Endothelial cell of umbilical vein (primary cell): ENCODE measurements around the gene PCLO. TPM values are rescaled to one million over a fixed set of nuclear protein-coding genes. Genes with fewer than 3 reads are reported as not detected.

Experiments used
- BruUV-seq: library from RNA; stranded (reverse); fragments of 400-500 nt; replicated peaks from 2 replicates; lab custom pipeline; 2021; lab: Mats Ljungman, UMichigan
- CTCF ChIA-PET: fragments of 300-600, 350-600 bp; sonication (Branson Sonifier 250); formaldehyde crosslinking; loops from one replicate; lab custom pipeline; 2021; ENCODE audit warnings: antibody characterized with exemption, inconsistent platforms; lab: Charles Lee
- POLR2A ChIA-PET: fragments of 300-600, 350-600 bp; sonication (Branson Sonifier 250); formaldehyde crosslinking; loops from one replicate; lab custom pipeline; 2021; ENCODE audit warnings: antibody characterized with exemption, inconsistent platforms; lab: Charles Lee
- DNase-seq: peaks from one replicate; pipeline ENCODE4 v3.0.0-alpha.2; 2011; ENCODE audit warnings: low read depth, low spot score
- FAIRE-seq: peaks from 2 replicates; lab custom pipeline; 2011; peaks lifted over from hg19 to GRCh38; lab: Jason Lieb, UNC
- H2AFZ ChIP-seq: 2 replicates; pipeline ENCODE4 v1.6.0; 2012; ENCODE audit warnings: low read depth, low read length, control low read depth, inconsistent platforms
- H3K27ac ChIP-seq: 2 replicates; pipeline ENCODE4 v1.5.1; 2011; ENCODE audit warnings: low read depth, mild to moderate bottlenecking, control low read depth, low read length, moderate library complexity; ENCODE audit not compliant: insufficient read depth
- H3K27me3 ChIP-seq, 2 experiments: 2 replicates each; pipeline versions ENCODE4 v1.6.0 to v1.6.1; 2011; ENCODE audit warnings: low read length in 2 of 2, mixed read lengths in 1 of 2; ENCODE audit not compliant: control insufficient read depth in 2 of 2, insufficient read depth in 2 of 2
- H3K36me3 ChIP-seq, 2 experiments: 2 replicates in 1 of 2; 3 replicates in 1 of 2; pipeline ENCODE4 v1.5.1; 2011; ENCODE audit warnings: low read length in 2 of 2, mild to moderate bottlenecking in 1 of 2, moderate library complexity in 1 of 2; ENCODE audit not compliant: control insufficient read depth in 2 of 2, insufficient read depth in 2 of 2; ENCODE audit errors: extremely low read depth in 1 of 2
- H3K4me1 ChIP-seq: 3 replicates; pipeline ENCODE4 v1.5.1; 2011; ENCODE audit warnings: mild to moderate bottlenecking, low read length; ENCODE audit not compliant: control insufficient read depth, insufficient read depth; ENCODE audit errors: extremely low read depth
- H3K4me2 ChIP-seq: 2 replicates; pipeline ENCODE4 v1.6.1; 2011; ENCODE audit warnings: low read length, control low read depth, mixed read lengths; ENCODE audit not compliant: insufficient read depth
- H3K4me3 ChIP-seq, 3 experiments: fragments of 200-600 bp in 1 of 3; sonication (generic), shearing (Covaris generic) in 1 of 3; replicated peaks in 1 of 3; 2 replicates each; pipeline ENCODE4 v1.5.1; 2011 to 2016; ENCODE audit warnings: control low read depth in 3 of 3, low read length in 3 of 3, mild to moderate bottlenecking in 2 of 3, inconsistent platforms in 1 of 3, low read depth in 1 of 3, moderate library complexity in 1 of 3; ENCODE audit not compliant: insufficient read depth in 1 of 3
- H3K79me2 ChIP-seq: 2 replicates; pipeline ENCODE4 v1.6.0; 2012; ENCODE audit warnings: low read length, inconsistent platforms; ENCODE audit not compliant: control insufficient read depth, insufficient read depth
- H3K9ac ChIP-seq: replicated peaks from 2 replicates; pipeline ENCODE3; 2011; ENCODE audit warnings: low read length, control low read depth; ENCODE audit not compliant: insufficient read depth; ENCODE audit errors: extremely low read depth
- H3K9me1 ChIP-seq: replicated peaks from 3 replicates; pipeline ENCODE4 v1.6.0; 2011; ENCODE audit warnings: mild to moderate bottlenecking, low read length; ENCODE audit not compliant: control insufficient read depth, insufficient read depth; ENCODE audit errors: extremely low read depth
- H3K9me3 ChIP-seq: replicated peaks from 2 replicates; pipeline ENCODE4 v1.5.1; 2012; ENCODE audit warnings: low read length, inconsistent platforms; ENCODE audit not compliant: control insufficient read depth, insufficient read depth
- H4K20me1 ChIP-seq: replicated peaks from 2 replicates; pipeline ENCODE3; 2011; ENCODE audit warnings: mild to moderate bottlenecking, low read length; ENCODE audit not compliant: control insufficient read depth, insufficient read depth; ENCODE audit errors: extremely low read depth
- EZH2 ChIP-seq: IDR thresholded peaks from 2 replicates; pipeline ENCODE4 v1.6.1; 2012; ENCODE audit warnings: borderline replicate concordance, low read depth, mild to moderate bottlenecking, moderate library complexity, low read length, inconsistent platforms; ENCODE audit not compliant: severe bottlenecking
- FOS ChIP-seq: IDR thresholded peaks from 2 replicates; pipeline ENCODE4 v1.6.1; 2011; ENCODE audit warnings: mild to moderate bottlenecking, low read length, moderate library complexity, borderline replicate concordance; ENCODE audit not compliant: insufficient read depth
- GATA2 ChIP-seq: IDR thresholded peaks from 2 replicates; pipeline ENCODE4 v1.7.0; 2011; ENCODE audit warnings: low read depth, mild to moderate bottlenecking, moderate library complexity, mixed read lengths, low read length; ENCODE audit not compliant: insufficient read length, insufficient read depth
- JUN ChIP-seq: IDR thresholded peaks from 2 replicates; pipeline ENCODE4 v1.6.1; 2011; ENCODE audit warnings: borderline replicate concordance, low read depth; ENCODE audit not compliant: insufficient read length, insufficient read depth
- MYC ChIP-seq: IDR thresholded peaks from one replicate; pipeline ENCODE4 v1.6.1; 2011; ENCODE audit warnings: mild to moderate bottlenecking, low read depth, low read length
- POLR2A ChIP-seq: IDR thresholded peaks from 2 replicates; pipeline ENCODE4 v1.6.1; 2012; ENCODE audit warnings: low read depth, mild to moderate bottlenecking, control low read depth, low read length
- POLR2AphosphoS5 ChIP-seq: IDR thresholded peaks from 2 replicates; pipeline ENCODE4 v1.6.1; 2012; ENCODE audit warnings: low read depth, mild to moderate bottlenecking, control low read depth, low read length, moderate library complexity; ENCODE audit not compliant: insufficient read depth
- dilution Hi-C: fragments of 300-500 bp; cut with MboI; formaldehyde crosslinking; loops from one replicate; pipeline ENCODE4 v1.15.0; 2019; ENCODE audit warnings: low sequenced_read_pairs; ENCODE audit not compliant: extremely low pct_ligation_motif_present
- intact Hi-C: fragments of 100-400 bp; cut with micrococcal nuclease; formaldehyde crosslinking; loops from one replicate; pipeline ENCODE4 v1.10.0; 2022
- polyA plus RNA-seq, 4 experiments: library from polyadenylated mRNA; depleted of rRNA in 3 of 4; stranded (reverse) in 3 of 4; unstranded in 1 of 4; fragments of >200 nt; gene quantifications; 2 replicates each; pipeline versions ENCODE4 v1.2.1 to v1.2.3, GENCODE V29; 2011 to 2012; ENCODE audit warnings: missing spikeins in 1 of 4
- total RNA-seq: library from RNA; stranded (reverse); gene quantifications from 2 replicates; pipeline ENCODE4 v1.2.3, GENCODE V29; 2021
- TF ChIP-seq, protein P1 (sequence below): IDR thresholded peaks from 2 replicates; pipeline ENCODE4 v1.6.1; 2011; ENCODE audit not compliant: insufficient read depth, insufficient read length
- TF ChIP-seq, protein P2 (sequence below), 2 donors: IDR thresholded peaks; 1 replicate in 1 of 2; 2 replicates in 1 of 2; pipeline ENCODE4 v1.5.1; 2011; ENCODE audit warnings: low read length in 2 of 2, mild to moderate bottlenecking in 2 of 2, moderate library complexity in 2 of 2, control low read depth in 1 of 2, inconsistent platforms in 1 of 2, low read depth in 1 of 2; ENCODE audit not compliant: insufficient read depth in 1 of 2; ENCODE audit errors: extremely low read depth in 1 of 2

Gene PCLO
- total and polyA plus RNA-seq, 2 donors (not counting 3 experiments of a cell fraction or from before 2014, with no cell fraction given), result 0.04 to 0.75 TPM

DNA sequence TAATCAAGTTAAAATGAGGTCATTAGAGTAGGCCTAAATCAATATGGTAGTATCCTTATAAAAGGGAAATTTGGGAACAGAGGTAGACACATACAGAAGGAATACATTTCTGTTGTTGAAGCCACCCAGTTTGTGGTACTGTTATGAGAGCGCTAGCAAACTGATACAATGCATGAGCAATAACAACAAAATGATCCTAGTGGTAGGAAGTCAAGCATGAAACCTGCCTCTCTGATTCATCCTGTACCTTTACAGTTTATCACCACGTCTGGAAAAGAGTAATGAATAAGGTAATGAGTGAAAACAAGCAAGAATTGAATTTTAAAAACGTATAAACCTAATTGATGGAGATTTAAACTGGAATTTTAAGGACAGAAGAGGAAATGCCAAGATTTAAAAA, 217.2 kb downstream of the PCLO start:
- Histone ChIP-seq H3K36me3 (no peaks in the 10 kb centered on the region), H3K4me1 (no peaks in the 10 kb centered on the region), H3K27me3 (no peaks in the 10 kb centered on the region), H4K20me1 (no peaks in the 10 kb centered on the region), H3K79me2 (no peaks in the 10 kb centered on the region), H3K9me1 (no peaks in the 10 kb centered on the region), H3K4me2 (no peak overlapping the region), H3K9ac (no peak overlapping the region), H3K9me3 (no peaks in the 10 kb centered on the region), H2AFZ (no peak overlapping the region), H3K27ac (no peak overlapping the region), H3K4me3 (no peak overlapping the region)
- DNase-seq (no peak), FAIRE-seq (no peak)
- intact Hi-C loops (no loop called here), dilution Hi-C loops (no loop called here)
- no peak for TF ChIP-seq POLR2AphosphoS5
- TF ChIP-seq MYC, result no peak
- TF ChIP-seq EZH2, result no peak
- no peak for TF ChIP-seq JUN
- TF ChIP-seq, protein P1, sequence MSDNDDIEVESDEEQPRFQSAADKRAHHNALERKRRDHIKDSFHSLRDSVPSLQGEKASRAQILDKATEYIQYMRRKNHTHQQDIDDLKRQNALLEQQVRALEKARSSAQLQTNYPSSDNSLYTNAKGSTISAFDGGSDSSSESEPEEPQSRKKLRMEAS, result no peak
- TF ChIP-seq FOS, result no peak
- no peak for TF ChIP-seq GATA2
- no peak for TF ChIP-seq POLR2A
- TF ChIP-seq, protein P2, sequence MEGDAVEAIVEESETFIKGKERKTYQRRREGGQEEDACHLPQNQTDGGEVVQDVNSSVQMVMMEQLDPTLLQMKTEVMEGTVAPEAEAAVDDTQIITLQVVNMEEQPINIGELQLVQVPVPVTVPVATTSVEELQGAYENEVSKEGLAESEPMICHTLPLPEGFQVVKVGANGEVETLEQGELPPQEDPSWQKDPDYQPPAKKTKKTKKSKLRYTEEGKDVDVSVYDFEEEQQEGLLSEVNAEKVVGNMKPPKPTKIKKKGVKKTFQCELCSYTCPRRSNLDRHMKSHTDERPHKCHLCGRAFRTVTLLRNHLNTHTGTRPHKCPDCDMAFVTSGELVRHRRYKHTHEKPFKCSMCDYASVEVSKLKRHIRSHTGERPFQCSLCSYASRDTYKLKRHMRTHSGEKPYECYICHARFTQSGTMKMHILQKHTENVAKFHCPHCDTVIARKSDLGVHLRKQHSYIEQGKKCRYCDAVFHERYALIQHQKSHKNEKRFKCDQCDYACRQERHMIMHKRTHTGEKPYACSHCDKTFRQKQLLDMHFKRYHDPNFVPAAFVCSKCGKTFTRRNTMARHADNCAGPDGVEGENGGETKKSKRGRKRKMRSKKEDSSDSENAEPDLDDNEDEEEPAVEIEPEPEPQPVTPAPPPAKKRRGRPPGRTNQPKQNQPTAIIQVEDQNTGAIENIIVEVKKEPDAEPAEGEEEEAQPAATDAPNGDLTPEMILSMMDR (IDR thresholded peaks at IDR 0.05; ENCODE audit: extremely low read depth in 1 of 2, insufficient read depth in 1 of 2, low read depth in 1 of 2, low read length in 2 of 2), result no peak
- ChIA-PET POLR2A (no interaction called here), CTCF (no interaction called here)
- BruUV-seq, result no TSS peak
